Karpas-422 (cell line): Measurements from ENCODE around the gene ATPAF1. TPM values are rescaled to one million over a fixed set of nuclear protein-coding genes. Genes with fewer than 3 reads are reported as not detected.

Experiments
- DNase-seq: peaks from one replicate; pipeline ENCODE4 v3.0.0-alpha.2; 2015
- H2AFZ ChIP-seq: fragments of 200-600 bp; sonication (generic); 2 replicates; pipeline ENCODE4 v1.6.1; 2014; ENCODE audit warnings: antibody characterized with exemption, low read length, mixed read lengths
- H3K27ac ChIP-seq: fragments of 200-600 bp; sonication (generic); 2 replicates; pipeline ENCODE4 v1.5.1; 2014; ENCODE audit warnings: mild to moderate bottlenecking, low read length, moderate library complexity
- H3K27me3 ChIP-seq: fragments of 200-600 bp; sonication (generic); 2 replicates; pipeline ENCODE4 v1.6.1; 2014; ENCODE audit warnings: low read length, mixed read lengths
- H3K36me3 ChIP-seq: fragments of 200-600 bp; sonication (generic); 2 replicates; pipeline ENCODE4 v1.6.1; 2014; ENCODE audit warnings: low read length, mixed read lengths; ENCODE audit not compliant: insufficient read depth
- H3K4me1 ChIP-seq: fragments of 200-600 bp; sonication (generic); 2 replicates; pipeline ENCODE4 v1.6.1; 2014; ENCODE audit warnings: mild to moderate bottlenecking, low read length, mixed read lengths
- H3K4me2 ChIP-seq: fragments of 200-600 bp; sonication (generic); 2 replicates; pipeline ENCODE4 v1.6.1; 2014; ENCODE audit warnings: low read length, low read depth, mild to moderate bottlenecking; ENCODE audit not compliant: poor library complexity, severe bottlenecking
- H3K4me3 ChIP-seq: fragments of 200-600 bp; sonication (generic); 2 replicates; pipeline ENCODE4 v1.5.1; 2014; ENCODE audit warnings: mild to moderate bottlenecking, antibody characterized with exemption, low read length, mixed read lengths
- H3K79me2 ChIP-seq: fragments of 200-600 bp; sonication (generic); 2 replicates; pipeline ENCODE4 v1.6.1; 2014; ENCODE audit warnings: mild to moderate bottlenecking, low read length, mixed read lengths
- H3K9ac ChIP-seq: fragments of 200-600 bp; sonication (generic); 2 replicates; pipeline ENCODE4 v1.6.0; 2014; ENCODE audit warnings: low read length
- H3K9me2 ChIP-seq: fragments of 200-600 bp; sonication (generic), shearing (Covaris generic); replicated peaks from 2 replicates; pipeline ENCODE4 v1.6.0; 2014; ENCODE audit warnings: mild to moderate bottlenecking, low read length, moderate library complexity; ENCODE audit not compliant: insufficient read depth
- H3K9me3 ChIP-seq: fragments of 300-700, 200-600 bp; sonication (generic); 2 replicates; pipeline ENCODE4 v1.6.1; 2014; ENCODE audit warnings: low read length, mixed read lengths
- H4K20me1 ChIP-seq: fragments of 200-600 bp; sonication (generic); 2 replicates; pipeline ENCODE4 v1.6.1; 2014; ENCODE audit warnings: mild to moderate bottlenecking, antibody characterized with exemption, low read length, low read depth; ENCODE audit not compliant: insufficient read depth
- total RNA-seq: library from RNA; depleted of rRNA; stranded (reverse); fragments of >200 nt; shearing (Covaris generic); gene quantifications from 2 replicates; pipeline ENCODE4 v1.2.3, GENCODE V29; 2014; ENCODE audit warnings: low replicate concordance

Gene ATPAF1
- total RNA-seq, 1 experiment from 2014 or later: 81.2 TPM

DNA sequence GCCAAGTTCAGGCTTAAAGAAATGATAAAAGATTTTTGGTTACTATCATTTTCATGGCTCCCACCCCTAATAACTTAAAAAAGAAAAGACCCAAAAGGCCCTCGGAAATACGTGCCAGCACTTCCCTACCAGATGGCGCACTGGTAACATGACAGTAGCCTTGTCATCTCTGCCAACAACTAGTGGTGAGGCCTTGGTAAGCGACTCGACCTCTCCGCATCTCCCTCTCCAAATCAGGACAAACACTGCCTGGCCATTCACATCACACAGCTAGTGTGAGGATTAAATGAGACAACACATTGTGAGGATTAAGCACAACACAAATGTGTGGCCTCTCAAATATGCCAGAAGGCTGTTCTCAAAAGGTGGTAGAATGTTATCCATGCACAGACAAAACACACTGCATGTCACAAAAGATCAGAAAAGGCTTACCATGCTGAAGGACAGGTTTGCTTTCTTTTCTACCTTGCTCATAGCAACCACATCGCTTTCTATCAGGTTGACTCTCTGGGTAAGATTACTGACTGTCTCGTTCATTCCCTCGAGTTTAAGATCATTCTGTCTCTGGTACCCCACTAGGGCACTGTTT, 19.9 kb upstream of the ATPAF1 start:
- no peak overlapping the region for H2AFZ ChIP-seq
- no peaks in the 10 kb centered on the region; the same call in 1 of the 2 replicates for H4K20me1 ChIP-seq
- no peaks in the 10 kb centered on the region for H3K9me2 ChIP-seq
- H3K4me1 ChIP-seq: no peaks in the 10 kb centered on the region
- no peak overlapping the region for H3K4me2 ChIP-seq
- no peak overlapping the region for H3K4me3 ChIP-seq
- no peak overlapping the region for H3K27ac ChIP-seq
- no peak overlapping the region for H3K9ac ChIP-seq
- H3K27me3 ChIP-seq: no peaks in the 10 kb centered on the region
- peaks cover 16% of the 10 kb centered on the region for H3K79me2 ChIP-seq
- H3K9me3 ChIP-seq: no peaks in the 10 kb centered on the region
- H3K36me3 ChIP-seq: peaks cover 74% of the 10 kb centered on the region; the same call in 1 of the 2 replicates
- no peak for DNase-seq

DNA sequence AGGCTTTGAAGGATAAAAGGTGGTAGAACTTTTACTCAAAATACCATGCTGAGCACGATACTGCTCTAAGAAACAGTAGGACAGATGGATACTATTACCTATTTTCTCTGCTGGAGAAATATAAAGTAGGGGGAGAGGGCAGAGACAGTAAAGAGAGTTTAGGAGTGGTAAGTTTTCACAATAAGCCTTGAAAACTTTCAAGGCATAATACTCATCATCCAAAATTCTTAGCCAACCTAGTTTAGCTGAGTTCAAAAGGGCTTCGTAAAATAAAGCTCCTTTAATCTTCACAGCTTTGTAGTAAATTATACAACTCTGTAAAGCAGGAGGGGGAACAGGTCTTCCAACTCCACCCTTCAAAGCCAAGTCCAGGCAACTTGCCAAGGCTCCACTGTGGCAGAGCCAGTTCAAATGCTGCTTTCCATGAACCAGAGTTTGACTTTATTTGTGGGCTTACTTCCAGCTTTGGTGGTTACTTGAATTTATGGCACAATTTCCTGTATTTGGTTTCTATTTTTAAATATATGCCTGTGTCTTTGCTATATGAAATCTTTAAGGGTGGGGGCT, 19.0 kb upstream of the ATPAF1 start:
- H3K9me2 ChIP-seq: no peaks in the 10 kb centered on the region
- no peak for DNase-seq
- peaks cover 8% of the 10 kb centered on the region for H3K79me2 ChIP-seq
- no peak overlapping the region for H3K4me2 ChIP-seq
- no peak overlapping the region for H3K27ac ChIP-seq
- no peaks in the 10 kb centered on the region for H3K9me3 ChIP-seq
- no peaks in the 10 kb centered on the region; the same call in 1 of the 2 replicates for H4K20me1 ChIP-seq
- peaks cover 74% of the 10 kb centered on the region for H3K36me3 ChIP-seq
- no peak overlapping the region for H3K9ac ChIP-seq
- no peaks in the 10 kb centered on the region for H3K4me1 ChIP-seq
- no peaks in the 10 kb centered on the region for H3K27me3 ChIP-seq
- no peak overlapping the region for H2AFZ ChIP-seq
- H3K4me3 ChIP-seq: no peak overlapping the region

DNA sequence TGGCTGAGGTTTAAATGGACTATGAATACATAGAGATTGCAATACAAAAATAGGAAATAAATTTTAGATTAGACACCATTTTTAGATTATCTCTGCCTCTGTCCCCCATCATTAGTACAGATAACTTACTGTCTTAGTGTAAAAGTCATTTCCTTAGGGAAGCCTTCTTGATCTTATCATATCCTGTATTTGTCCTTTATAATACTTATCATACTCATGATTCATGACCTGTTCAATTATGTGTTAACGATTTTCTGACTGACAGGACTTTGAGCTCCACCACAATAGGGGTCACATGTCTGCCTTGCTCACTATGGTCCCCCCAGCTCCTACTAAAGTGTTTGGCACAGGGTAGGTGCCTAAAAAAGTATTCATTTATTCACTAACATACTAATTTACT, 18.1 kb upstream of the ATPAF1 start:
- Histone ChIP-seq H3K4me2 (no peak overlapping the region), H3K9ac (no peak overlapping the region)
- DNase-seq: no peak

DNA sequence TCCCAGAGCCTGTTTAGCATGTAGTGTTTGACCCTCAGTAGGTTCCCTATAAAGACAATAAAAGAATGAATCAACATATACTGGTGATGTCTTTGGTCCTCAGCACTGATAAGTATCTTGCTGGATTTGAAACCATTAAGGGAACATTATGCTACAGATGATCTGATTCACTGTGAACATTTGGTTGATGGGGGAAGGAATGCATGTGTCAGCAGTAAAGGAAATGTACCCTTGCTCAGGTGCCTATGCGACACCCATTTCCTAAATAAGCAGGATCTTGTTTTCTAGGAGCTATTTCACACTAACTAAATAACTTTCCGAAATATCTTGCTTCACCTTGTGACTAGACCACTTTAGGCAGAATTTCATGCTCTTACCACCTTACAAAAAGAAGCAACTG, 16.5 kb upstream of the ATPAF1 start:
- Histone ChIP-seq H3K9me2 (no peaks in the 10 kb centered on the region), H3K4me1 (no peaks in the 10 kb centered on the region), H3K27me3 (no peaks in the 10 kb centered on the region), H3K9ac (no peak overlapping the region), H3K4me3 (no peak overlapping the region), H2AFZ (no peak overlapping the region), H3K36me3 (peaks cover 76% of the 10 kb centered on the region), H3K9me3 (no peaks in the 10 kb centered on the region), H3K79me2 (0 out of 2 replicates have a peak, but pooled peaks cover 2% of the 10 kb centered on the region), H4K20me1 (no peaks in the 10 kb centered on the region), H3K27ac (no peak overlapping the region), H3K4me2 (no peak overlapping the region)
- DNase-seq: no peak

More for the DNA sequence above, 18.1 kb upstream of the ATPAF1 start:
- Histone ChIP-seq H3K79me2 (0 out of 2 replicates have a peak, but pooled peaks cover 2% of the 10 kb centered on the region), H3K27me3 (no peaks in the 10 kb centered on the region), H3K27ac (no peak overlapping the region), H4K20me1 (no peaks in the 10 kb centered on the region), H3K36me3 (peaks cover 73% of the 10 kb centered on the region), H3K4me3 (no peak overlapping the region), H2AFZ (no peak overlapping the region), H3K9me2 (no peaks in the 10 kb centered on the region), H3K4me1 (no peaks in the 10 kb centered on the region), H3K9me3 (no peaks in the 10 kb centered on the region)

DNA sequence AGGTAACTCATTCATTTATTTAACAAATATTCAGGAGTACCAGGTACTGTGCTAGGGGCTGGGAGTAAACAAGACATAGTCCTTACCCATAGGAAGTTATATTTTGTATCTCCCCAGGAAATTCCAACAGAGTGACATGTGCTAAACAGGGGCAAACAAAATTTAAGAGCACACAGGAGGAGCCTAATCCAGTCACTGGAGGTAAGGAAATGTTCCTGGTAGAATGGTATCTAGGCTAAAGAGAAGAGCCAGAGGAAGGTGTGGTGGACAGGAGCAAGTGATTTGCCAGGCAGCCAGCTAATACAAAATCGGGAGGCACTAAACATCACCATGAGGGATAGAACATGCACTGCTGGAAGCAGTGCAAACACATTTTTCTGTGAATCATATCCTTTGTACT, 13.9 kb upstream of the ATPAF1 start:
- H4K20me1 ChIP-seq: no peaks in the 10 kb centered on the region
- H3K4me1 ChIP-seq: no peaks in the 10 kb centered on the region
- DNase-seq: no peak
- H3K36me3 ChIP-seq: peaks cover 75% of the 10 kb centered on the region
- no peaks in the 10 kb centered on the region for H3K9me2 ChIP-seq
- no peak overlapping the region for H2AFZ ChIP-seq
- no peak overlapping the region for H3K4me3 ChIP-seq
- no peak overlapping the region for H3K9ac ChIP-seq
- 0 out of 2 replicates have a peak, but pooled peaks cover 2% of the 10 kb centered on the region for H3K79me2 ChIP-seq
- H3K4me2 ChIP-seq: no peak overlapping the region
- no peaks in the 10 kb centered on the region for H3K27me3 ChIP-seq
- no peak overlapping the region for H3K27ac ChIP-seq
- no peaks in the 10 kb centered on the region for H3K9me3 ChIP-seq

DNA sequence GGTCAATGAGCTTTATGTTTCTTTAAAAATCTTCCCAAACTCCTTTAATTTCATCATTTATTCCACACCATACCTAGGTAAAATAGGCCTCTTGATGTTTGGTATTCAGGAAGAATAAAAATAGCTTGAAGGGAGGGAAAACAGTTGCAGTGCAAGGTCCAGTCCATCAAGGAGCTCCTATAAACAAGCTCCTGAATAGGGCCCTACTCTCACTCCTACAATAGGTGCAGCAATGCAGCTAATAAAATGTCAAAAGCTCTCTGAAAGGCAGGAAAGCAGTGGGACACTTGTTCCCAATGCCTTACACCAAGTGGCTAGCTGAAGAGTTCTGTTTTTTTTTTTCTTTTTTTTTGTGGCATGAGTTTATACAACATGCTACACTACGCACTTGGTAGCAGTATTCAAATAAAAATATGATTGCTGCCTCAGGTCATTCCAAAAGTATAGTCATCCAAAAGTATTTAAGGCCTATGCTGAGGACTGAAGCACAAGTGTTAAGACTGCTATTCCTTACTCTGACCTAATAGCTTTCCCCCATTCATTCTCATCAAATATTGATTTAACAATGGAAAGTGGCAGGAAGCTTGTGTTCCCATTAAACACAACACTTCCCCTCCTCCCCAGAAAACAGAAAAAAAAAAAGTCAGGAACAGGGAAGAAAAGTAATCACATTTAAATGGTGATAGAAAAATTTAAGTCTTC, 13.3 kb upstream of the ATPAF1 start:
- Histone ChIP-seq H3K36me3 (peaks cover 70% of the 10 kb centered on the region), H3K27ac (no peak overlapping the region), H3K4me1 (no peaks in the 10 kb centered on the region), H3K4me3 (no peak overlapping the region), H3K9me2 (no peaks in the 10 kb centered on the region), H3K9ac (no peak overlapping the region), H4K20me1 (no peaks in the 10 kb centered on the region), H3K79me2 (0 out of 2 replicates have a peak, but pooled peaks cover 2% of the 10 kb centered on the region), H3K4me2 (no peak overlapping the region), H3K27me3 (no peaks in the 10 kb centered on the region), H3K9me3 (no peaks in the 10 kb centered on the region), H2AFZ (no peak overlapping the region)
- no peak for DNase-seq

DNA sequence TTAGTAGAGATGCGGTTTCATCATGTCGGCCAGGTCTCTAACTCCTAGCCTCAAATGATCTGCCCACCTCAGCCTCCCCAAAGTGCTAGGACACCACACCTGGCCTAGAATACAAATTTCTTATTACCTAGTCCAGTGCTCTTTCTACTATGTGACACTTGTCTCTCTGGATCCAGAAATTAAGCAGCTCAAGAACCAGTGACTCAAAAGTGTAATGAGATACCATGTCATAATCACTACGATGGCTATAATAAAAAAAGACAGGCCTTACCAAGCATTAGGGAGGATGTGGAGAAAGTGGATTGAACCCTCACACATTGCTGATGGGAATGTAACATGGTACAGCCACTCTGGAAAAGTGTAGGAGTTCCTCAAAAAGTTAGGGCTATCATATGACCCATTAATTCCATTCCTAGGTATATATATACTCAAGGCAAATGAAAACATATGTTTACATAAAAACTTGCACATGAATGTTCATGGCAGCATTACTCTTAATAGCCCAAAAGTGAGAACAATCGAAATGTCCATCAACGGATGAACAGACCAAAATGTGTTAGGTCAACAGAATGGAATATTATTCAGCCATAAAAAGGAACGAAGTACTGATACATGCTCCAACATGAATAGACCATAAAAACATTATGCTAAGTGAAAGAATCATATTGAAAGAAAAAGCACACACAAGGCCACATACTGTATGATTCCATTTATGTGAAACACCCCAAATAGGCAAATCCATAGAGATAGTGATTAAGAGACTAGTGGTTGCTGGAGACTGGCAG, 11.8 kb upstream of the ATPAF1 start:
- H3K36me3 ChIP-seq: peaks cover 62% of the 10 kb centered on the region
- no peak overlapping the region for H3K27ac ChIP-seq
- no peaks in the 10 kb centered on the region for H3K9me3 ChIP-seq
- no peak for DNase-seq
- H3K4me1 ChIP-seq: no peaks in the 10 kb centered on the region
- no peaks in the 10 kb centered on the region for H3K9me2 ChIP-seq
- H3K79me2 ChIP-seq: 0 out of 2 replicates have a peak, but pooled peaks cover 2% of the 10 kb centered on the region
- no peaks in the 10 kb centered on the region for H3K27me3 ChIP-seq
- no peak overlapping the region for H2AFZ ChIP-seq
- no peaks in the 10 kb centered on the region for H4K20me1 ChIP-seq
- H3K4me3 ChIP-seq: no peak overlapping the region
- H3K9ac ChIP-seq: no peak overlapping the region
- no peak overlapping the region for H3K4me2 ChIP-seq

DNA sequence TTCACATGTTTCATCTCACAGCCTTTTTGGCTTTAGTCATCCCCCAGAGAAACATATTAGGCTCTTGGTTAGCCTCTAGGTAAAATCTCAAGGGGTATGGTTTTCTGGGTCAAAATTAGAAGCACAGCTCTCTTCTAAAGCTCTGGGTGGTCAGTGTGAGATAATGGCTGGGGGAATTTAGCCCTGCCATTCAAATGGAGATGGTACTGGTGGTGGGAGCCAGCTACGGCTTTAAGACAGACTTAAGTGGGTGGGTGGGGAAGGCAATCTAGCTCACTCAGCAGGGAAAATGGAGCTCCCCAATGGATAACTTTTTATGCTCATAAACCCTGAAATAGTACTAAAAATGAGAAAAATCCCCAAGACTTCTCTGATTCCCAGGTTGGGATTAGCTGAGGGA, 9.2 kb upstream of the ATPAF1 start:
- no peak for DNase-seq

More for the DNA sequence above, 9.2 kb upstream of the ATPAF1 start:
- H3K36me3 ChIP-seq: peaks cover 38% of the 10 kb centered on the region
- H4K20me1 ChIP-seq: no peaks in the 10 kb centered on the region
- no peak overlapping the region for H3K4me3 ChIP-seq
- 0 out of 2 replicates have a peak, but pooled peaks cover 2% of the 10 kb centered on the region for H3K79me2 ChIP-seq
- H3K27ac ChIP-seq: no peak overlapping the region
- H3K9me2 ChIP-seq: no peaks in the 10 kb centered on the region
- no peaks in the 10 kb centered on the region for H3K27me3 ChIP-seq
- no peak overlapping the region for H2AFZ ChIP-seq
- no peaks in the 10 kb centered on the region for H3K9me3 ChIP-seq
- H3K4me1 ChIP-seq: no peaks in the 10 kb centered on the region
- no peak overlapping the region for H3K9ac ChIP-seq
- H3K4me2 ChIP-seq: no peak overlapping the region
